GM19193 (cell line): ENCODE data around the gene STC2.

Experiments
- POLR2A ChIP-seq: IDR thresholded peaks from 4 replicates; pipeline ENCODE4 v1.6.1; 2011; ENCODE audit not compliant: insufficient read depth, insufficient read length; ENCODE audit errors: extremely low read depth

STC2 gene

GRCh38 chr5:173265433-173265832 lies 62.8 kb downstream of the STC2 start:
- no peak for TF ChIP-seq POLR2A
